ENCODE data around the gene SNAP47. TPM values are rescaled to one million over a fixed set of nuclear protein-coding genes. Genes with fewer than 3 reads are reported as not detected.
A peak's percentile ranks its signal among the peaks of the same experiment; 100 is the strongest.

The SNAP47 gene
- total and polyA plus RNA-seq, 2 of the 4 experiments (the other 2 are of a cell fraction) = 39.4 to 72.9 TPM

GRCh38 chr1:227729144-227729880 lies 5.9 kb upstream of the SNAP47 start:
- Histone ChIP-seq H3K4me3 (ENCODE audit: insufficient read depth, low read depth, low read length) (peak overlapping the region; percentile 60), H3K4ac (ENCODE audit: low read depth, low read length) (no peak overlapping the region), H3K79me1 (ENCODE audit: low read depth in 1 of 2, low read length in 2 of 2) (peaks cover 3 to 17% of the 10 kb centered on the region in 2 experiments; a peak in 2 of 4 replicates), H3K14ac (replicated peaks; ENCODE audit: low read depth, low read length) (no peak overlapping the region), H3K9ac (ENCODE audit: low read depth, low read length) (peak overlapping the region; percentile 50; the same call in 1 of the 2 replicates), H2AK9ac (replicated peaks; ENCODE audit: low read depth, low read length, poor library complexity) (peak overlapping the region; percentile 23), H4K20me1 (ENCODE audit: insufficient read depth, low read length) (peaks cover 18% of the 10 kb centered on the region), H3K18ac (ENCODE audit: low read depth, low read length) (no peak overlapping the region), H2BK5ac (ENCODE audit: low read depth, low read length, poor library complexity, severe bottlenecking) (no peak overlapping the region), H2BK120ac (ENCODE audit: low read depth, low read length) (no peak overlapping the region), H3K9me3 (ENCODE audit: control insufficient read depth, insufficient read depth, low read length) (no peaks in the 10 kb centered on the region), H4K8ac (ENCODE audit: low read depth in 2 of 2, low read length in 2 of 2) (0 out of 4 replicates have a peak overlapping the region, but pooled peaks of 1 of the 2 experiments have one; percentile 10), H4K91ac (ENCODE audit: insufficient read depth, low read depth, low read length) (no peak overlapping the region), H3K27me3 (ENCODE audit: control insufficient read depth, insufficient read depth, low read length) (no peaks in the 10 kb centered on the region), H3K27ac (ENCODE audit: insufficient read depth, low read length) (no peak overlapping the region; the same call in 1 of the 2 replicates), H3K36me3 (ENCODE audit: control insufficient read depth, insufficient read depth, low read length) (peaks cover 16% of the 10 kb centered on the region; the same call in 1 of the 2 replicates), H3K4me1 (ENCODE audit: control insufficient read depth, insufficient read depth, low read length) (peaks cover 5% of the 10 kb centered on the region), H3K9me1 (ENCODE audit: insufficient read depth, low read length) (no peaks in the 10 kb centered on the region; the same call in 1 of the 2 replicates), H2BK20ac (ENCODE audit: low read depth, low read length) (no peak overlapping the region), H2AK5ac (ENCODE audit: low read depth, low read length) (no peak overlapping the region), H3K56ac (ENCODE audit: extremely low read depth, insufficient read depth, low read length) (no peak overlapping the region), H3K4me2 (ENCODE audit: low read depth, low read length) (peak overlapping the region; percentile 100), H4K5ac (ENCODE audit: low read depth, low read length) (no peak overlapping the region), H2AFZ (replicated peaks; ENCODE audit: low read length, poor library complexity) (peak overlapping the region; percentile 37), H3K23ac (ENCODE audit: low read depth, low read length) (peak overlapping the region; percentile 47; the same call in 1 of the 2 replicates), H2BK15ac (ENCODE audit: low read depth, low read length) (no peak overlapping the region)
- in situ Hi-C loops (cut with MboI; ENCODE audit: low sequenced_read_pairs) = no loop called here
- intact Hi-C loops (cut with micrococcal nuclease) = loop anchor here (5.0 kb wide), 1 partner anchor 167 kb away; the partner anchor contains the start of gene ZNF678
- POLR2A ChIA-PET (ENCODE audit: unreplicated experiment) = interaction anchor here (0.6 kb wide), 1 partner anchor 1952 kb away, joined by 3 read pairs; the partner anchor contains the start of gene SRP9
- WGBS, 2 experiments (ENCODE audit: extremely low coverage in 2 of 2, insufficient read length in 1 of 2) = 73% methylated on average over 3 of the region's 5 CpGs; no CpG with 5 or more reads in 1 of the 2 experiments
- ATAC-seq (ENCODE audit: low read depth) (no peak; the same call in 1 of the 2 replicates), DNase-seq (no peak)
- BruUV-seq (replicated peaks) = no TSS peak
- dilution Hi-C loops (cut with HindIII; ENCODE audit: low sequenced_read_pairs, unreplicated experiment) = no loop called here
- TF ChIP-seq RFX5 (IDR thresholded peaks at IDR 0.05; ENCODE audit: low read depth, low read length) (no peak), POLR2A (IDR thresholded peaks at IDR 0.05; ENCODE audit: low read depth, low read length) (no peak), CHD1 (IDR thresholded peaks at IDR 0.05; ENCODE audit: low read depth, low read length) (no peak), MXI1 (IDR thresholded peaks at IDR 0.05; ENCODE audit: borderline replicate concordance, low read depth, low read length) (no peak), RAD21 (IDR thresholded peaks at IDR 0.05; ENCODE audit: low read length) (no peak), BHLHE40 (IDR thresholded peaks at IDR 0.05; ENCODE audit: low read depth, low read length) (no peak), CTCF (conservative IDR thresholded peaks at IDR 0.05; ENCODE audit: low read depth, low read length) (no peak), CEBPB (IDR thresholded peaks at IDR 0.05; ENCODE audit: low read depth, low read length) (no peak), SMC3 (IDR thresholded peaks at IDR 0.05; ENCODE audit: low read depth, low read length) (no peak), USF2 (IDR thresholded peaks at IDR 0.05; ENCODE audit: low read depth, low read length) (no peak), NFE2L2 (IDR thresholded peaks at IDR 0.05; ENCODE audit: low read depth, low read length) (no peak), RCOR1 (IDR thresholded peaks at IDR 0.05; ENCODE audit: insufficient replicate concordance, low read length) (no peak), ELK1 (IDR thresholded peaks at IDR 0.05; ENCODE audit: borderline replicate concordance, low read depth, low read length) (no peak), FOS (IDR thresholded peaks at IDR 0.05; ENCODE audit: low read depth, low read length) (no peak)
- CTCF ChIA-PET = interaction anchor here (1.0 kb wide), 1 partner anchor 33 kb away, joined by 5 read pairs; no protein-coding TSS in a partner anchor

All from IMR-90 (cell line).